Activated gamma-delta T cell treated with Interleukin-2 at 50 U/mL for 16 hours (primary cell): ENCODE measurements around the gene PRSS22.

Experiments
- DNase-seq: peaks from one replicate; pipeline ENCODE4 v3.0.0-alpha.2; 2020

Gene PRSS22, protein sequence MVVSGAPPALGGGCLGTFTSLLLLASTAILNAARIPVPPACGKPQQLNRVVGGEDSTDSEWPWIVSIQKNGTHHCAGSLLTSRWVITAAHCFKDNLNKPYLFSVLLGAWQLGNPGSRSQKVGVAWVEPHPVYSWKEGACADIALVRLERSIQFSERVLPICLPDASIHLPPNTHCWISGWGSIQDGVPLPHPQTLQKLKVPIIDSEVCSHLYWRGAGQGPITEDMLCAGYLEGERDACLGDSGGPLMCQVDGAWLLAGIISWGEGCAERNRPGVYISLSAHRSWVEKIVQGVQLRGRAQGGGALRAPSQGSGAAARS

DNA sequence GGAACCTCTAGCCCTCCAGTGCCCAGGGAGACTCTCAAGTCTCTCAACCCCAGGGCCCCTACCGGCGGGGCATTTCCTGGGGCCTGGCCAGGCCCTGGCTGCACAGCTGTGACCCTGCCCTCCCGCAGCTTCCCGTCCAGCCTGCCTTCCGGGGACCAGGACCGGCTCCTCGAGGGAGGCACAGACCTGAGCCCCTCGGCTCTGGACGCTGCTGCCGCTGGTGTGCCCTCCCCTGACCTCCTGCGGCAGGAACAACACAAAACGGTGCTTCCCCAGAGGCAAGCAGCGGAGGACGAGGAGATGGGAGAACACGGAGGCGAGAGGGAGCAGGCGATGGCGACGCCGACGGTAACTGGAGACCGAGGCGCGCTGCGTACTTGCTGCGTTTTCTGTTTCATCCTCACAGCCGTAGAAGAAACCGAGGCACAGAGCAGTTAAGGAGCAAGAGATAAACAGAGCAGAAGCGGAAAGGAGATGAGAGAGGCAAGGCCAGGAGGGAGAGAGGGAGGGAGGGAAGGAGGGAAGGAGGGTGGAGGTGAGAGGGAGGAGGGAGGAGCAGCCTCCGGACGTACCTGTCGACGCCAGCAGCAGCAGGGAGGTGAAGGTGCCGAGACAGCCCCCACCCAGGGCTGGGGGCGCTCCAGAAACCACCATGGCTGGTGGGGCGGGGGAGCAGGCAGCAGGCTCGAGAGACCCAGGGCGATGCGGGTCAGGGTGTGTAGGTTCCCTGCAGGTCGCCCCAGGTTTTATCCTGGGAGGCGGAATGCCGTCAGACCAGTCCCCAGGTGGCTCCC is at the start of gene PRSS22:
Gene PRSS22 (minus strand): TSS at position 720 of the 794 bp plus-strand sequence. CDS start 66 bp downstream, at position 654.
- no peak for DNase-seq

DNA sequence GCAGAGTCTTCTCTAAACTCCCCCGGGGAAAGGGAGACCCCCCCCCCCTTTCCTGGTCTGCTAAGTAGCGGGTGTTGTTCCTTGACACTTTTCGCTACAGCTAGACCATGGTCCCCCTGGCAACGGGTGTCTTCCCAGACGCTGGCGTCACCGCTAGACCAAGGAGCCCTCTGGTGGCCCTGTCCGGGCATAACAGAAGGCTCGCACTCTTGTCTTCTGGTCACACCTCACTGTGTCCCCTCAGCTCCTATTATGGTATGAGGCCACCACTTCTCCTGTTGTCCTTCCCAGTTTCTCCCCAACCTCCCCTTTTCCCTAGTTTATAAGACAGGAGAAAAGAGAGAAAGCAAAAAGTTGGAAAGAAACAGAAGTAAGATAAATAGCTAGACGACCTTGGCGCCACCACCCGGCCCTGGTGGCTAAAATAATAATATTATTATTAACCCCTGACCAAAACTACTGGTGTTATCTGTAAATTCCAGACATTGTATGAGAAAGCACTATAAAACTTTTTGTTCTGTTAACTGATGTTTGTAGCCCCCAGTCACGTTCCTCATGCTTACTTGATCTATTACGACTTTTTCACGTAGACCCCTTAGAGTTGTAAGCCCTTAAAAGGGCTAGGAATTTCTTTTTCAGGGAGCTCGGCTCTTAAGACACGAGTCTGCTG is 49.2 kb upstream of the PRSS22 start:
- peak; percentile 40 for DNase-seq

DNA sequence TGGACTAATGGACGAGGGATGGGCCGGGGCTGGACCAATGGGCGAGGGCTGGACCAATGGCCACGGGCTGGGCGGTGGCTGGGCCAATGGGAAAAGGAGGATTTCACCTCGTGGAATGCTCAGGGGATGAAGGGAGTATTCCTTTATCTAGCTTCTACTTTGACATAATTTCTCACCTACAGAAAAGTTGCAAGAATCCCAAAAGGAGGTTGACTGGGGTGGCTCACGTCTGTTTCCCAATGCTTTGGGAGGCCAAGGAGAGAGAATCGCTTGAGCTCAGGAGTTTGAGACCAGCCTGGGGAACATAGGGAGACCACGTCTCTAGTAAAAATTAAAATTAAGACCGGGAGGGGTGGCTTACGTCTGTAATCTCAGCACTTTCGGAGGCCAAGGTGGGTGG is 48.0 kb upstream of the PRSS22 start:
- no peak for DNase-seq

DNA sequence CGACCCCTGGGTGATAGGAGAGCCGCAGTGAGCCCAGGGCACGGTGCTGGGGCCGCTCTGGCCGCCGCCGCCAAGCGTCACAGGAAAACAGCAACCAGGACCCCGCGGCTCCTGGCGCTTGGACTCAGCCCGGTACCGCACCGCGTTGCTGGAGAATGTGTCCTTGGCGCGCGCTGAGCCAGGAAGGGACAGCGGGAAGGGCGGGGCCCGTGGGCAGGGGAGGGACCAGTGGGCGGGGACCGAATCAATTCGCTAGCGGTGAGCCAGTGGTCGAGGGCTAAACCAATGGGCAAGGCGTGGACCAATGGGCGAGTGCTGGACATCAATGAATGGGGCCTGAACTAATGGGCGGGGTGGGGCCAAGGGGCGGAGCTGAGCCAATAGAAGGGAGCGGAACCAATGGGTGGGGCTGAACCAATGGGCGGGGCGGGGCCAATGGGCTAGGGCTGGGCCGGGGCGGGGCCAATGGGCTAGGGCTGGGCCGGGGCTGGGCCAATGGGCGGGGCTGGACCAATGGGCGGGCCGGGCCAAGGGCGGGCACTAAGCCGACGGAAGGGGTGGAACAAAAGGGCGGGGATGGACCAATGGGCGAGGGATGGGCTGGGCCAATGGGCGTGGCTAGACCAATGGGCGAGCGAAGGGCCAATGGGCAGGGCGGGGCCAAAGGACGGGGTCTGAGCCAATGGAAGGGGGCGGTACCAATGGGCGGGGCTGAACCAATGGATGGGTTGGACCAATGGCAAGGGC is 47.4 kb upstream of the PRSS22 start:
- DNase-seq = peak; percentile 81

DNA sequence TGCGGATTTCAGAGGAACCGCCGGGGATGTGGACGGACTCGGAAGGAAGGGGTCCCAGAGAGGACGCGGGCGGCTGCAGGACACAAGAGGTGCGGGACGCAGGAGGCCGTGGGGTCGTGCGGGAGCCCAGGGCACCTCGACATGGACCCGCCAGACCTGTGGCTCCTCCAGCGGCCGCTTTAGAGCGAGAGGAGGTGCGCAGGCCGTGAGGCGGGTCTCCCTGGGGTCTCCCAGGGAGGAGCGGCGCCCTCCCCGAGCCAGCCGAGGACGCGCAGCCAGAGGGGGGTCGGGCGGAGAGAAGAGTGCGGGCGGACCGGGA is 46.9 kb upstream of the PRSS22 start:
- no peak for DNase-seq

DNA sequence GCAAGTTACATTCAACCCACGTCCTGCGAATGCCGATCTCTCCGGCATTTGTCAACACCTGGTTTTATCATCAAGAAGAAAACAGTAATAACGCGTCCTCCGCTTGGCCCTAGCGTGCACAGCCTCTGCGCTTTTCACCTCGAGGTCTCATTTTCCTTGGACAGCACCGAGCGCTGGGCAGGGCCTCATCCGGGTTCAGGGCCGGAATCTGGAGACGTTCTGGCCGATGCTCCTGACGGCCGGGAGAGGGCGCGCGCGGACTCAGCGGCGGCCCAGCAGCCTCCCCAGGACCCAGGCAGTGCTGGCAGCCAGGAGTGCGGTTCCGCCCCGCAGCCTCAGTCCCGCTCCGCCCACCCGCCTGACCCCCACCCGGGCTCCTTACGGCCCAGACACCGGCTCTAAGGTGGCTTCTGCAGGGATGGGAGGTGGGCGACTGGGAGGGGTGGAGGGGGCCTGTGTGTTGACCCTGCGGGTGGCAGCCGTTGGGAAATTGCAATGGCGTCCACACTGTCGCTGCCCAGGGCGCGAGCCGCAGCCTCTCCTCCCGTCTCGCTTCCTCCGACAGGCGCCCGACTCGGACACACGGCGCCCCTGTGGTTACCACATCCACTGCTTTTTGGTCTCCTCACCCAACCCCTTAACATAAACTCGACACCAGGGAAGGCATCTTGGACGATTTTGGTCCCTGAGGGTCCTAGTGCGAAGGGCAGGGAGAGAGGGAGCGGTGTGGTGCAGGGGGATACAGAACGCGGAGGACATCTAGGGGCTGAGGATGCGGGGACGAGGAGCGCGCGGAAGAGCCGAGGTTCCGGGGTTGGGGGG is 46.3 kb upstream of the PRSS22 start:
- peak; percentile 70 for DNase-seq

DNA sequence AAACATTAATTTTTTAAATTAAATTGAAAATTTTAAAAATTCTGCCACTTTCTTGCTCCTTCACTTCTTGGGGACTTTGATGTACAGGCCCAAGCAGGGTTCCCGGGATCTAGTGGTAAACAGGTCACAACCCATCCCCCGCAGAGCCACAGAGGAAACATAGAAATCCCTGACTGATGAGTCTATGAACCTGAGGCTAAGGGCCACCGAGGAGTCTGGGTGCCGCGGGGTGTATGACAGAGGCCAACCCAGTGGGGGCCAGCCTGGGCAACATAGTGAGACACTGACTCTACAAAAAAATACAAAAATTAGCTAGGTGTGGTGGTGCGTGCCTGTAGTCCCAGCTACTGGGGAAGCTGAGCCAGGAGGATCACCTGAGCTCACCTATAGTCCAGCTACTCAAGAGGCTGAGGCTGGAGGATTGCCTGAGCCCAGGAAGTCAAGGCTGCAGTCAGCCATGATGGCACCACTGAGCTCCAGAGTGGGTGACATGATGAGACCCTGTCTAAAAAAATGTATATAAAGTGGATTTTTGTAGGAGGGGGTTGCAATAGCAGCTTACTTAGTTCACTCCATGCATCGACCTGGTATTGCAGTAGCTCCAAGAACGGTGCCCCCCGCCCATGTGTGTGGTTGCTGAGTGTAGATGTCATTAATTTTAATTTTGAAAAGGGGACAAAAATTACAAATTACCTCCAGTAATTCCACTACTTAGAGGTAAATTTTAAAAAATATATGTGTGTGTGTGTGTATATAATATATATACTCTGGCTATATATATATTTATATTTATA is 44.6 kb upstream of the PRSS22 start:
- no peak for DNase-seq

DNA sequence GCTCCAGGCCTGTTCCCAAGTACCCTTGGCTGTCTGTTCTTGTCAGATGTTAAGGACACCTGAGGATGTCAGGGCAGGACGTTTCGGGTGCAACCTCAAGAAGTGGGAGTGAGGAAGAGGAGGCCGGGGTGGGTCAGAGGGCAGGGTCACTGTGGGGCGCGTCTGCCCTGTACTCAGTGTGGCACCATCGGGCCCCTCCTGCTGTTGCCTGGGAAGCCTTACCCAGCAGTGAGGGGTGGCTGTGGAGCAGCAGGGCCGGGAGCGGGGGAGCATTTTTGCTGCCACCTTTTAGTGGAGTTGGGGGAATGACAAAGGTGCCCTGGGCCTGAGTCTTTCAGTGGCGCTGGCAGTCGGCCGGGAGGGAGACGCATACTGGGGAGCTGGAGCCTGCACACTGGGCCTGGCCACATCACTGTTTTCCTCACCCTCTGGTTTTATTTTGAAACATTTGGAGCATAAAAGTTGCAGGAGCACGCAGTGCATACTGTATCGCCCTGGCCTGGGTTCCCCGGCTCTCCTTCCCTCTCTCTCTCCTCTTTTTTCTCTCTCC is 42.6 kb upstream of the PRSS22 start:
- no peak for DNase-seq

DNA sequence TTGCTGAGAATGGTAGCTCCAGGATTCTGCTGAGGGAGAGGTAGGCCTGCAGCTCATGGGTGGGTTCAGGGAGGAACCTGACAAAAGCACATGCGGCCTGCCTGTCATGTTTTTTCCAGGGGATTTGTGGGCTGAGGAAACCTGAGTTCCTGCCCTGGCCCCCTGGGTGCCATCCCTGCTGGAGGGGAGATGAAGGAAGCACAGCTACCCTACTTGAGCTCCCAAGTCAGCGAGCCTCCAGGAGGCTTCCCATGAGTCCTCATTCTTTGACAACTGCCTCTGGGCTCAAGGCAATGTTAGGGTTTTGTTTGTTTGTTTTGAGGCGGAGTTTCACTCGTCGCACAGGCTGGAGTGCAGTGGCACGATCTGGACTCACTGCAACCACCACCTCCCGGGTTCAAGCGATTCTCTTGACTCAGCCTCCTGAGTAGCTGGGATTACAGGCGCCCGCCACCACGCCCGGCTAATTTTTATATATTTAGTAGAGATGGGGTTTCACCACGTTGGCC is 41.6 kb upstream of the PRSS22 start:
- DNase-seq = no peak

DNA sequence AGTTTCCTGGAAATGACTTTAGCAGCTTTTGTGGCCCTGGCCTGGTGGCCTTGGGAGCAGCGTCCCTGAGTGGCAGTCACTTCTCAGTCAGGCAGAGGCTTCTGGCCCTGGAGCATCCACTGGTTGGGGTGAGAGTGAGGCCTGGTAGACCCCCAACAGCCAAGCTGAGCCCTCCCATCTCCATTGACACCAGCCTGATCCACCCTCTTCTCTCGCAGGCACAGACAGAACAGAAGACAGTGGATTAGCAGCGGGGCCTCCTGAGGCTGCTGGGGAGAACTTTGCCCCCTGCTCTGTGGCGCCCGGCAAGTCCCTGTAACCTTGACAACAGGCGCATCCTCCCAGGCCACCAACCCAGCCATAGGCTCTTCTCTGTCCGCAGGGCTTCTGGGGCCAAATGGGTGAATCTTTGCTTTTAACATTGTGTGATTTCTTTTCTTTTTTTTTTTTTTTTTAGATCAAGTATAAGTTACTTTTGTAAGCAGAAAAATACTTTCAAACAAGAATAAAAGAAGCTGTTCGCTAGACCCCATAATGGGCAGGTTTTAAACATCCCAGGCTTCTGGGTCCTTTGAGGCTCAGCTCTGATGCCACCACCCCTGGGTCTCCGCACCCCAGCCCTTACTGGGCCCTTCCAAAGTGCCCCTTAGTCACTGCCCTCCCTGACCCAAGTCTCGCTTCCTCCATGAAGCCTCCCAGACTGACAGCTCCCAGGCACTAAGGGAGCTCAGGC is 41.0 kb upstream of the PRSS22 start:
- DNase-seq = no peak

DNA sequence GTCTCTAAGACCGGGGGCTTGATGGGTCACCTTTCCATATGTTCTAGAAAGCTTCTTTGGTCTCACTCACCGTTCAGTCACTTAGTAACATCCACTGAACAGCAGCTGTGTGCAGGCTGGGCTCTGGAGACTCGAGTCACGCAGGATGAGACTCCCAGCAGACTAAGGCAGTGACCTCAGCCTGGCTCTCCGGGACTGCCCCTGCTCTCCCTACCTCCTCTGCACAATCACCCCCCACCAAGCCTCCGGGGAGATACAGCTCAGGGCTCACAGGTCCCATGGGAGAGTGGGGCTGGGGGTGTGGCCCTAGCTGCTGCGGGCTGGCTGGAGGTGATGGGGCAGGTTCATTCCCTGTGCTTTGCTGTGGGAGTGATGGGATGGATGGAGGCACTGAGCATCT is 39.1 kb upstream of the PRSS22 start:
- no peak for DNase-seq

DNA sequence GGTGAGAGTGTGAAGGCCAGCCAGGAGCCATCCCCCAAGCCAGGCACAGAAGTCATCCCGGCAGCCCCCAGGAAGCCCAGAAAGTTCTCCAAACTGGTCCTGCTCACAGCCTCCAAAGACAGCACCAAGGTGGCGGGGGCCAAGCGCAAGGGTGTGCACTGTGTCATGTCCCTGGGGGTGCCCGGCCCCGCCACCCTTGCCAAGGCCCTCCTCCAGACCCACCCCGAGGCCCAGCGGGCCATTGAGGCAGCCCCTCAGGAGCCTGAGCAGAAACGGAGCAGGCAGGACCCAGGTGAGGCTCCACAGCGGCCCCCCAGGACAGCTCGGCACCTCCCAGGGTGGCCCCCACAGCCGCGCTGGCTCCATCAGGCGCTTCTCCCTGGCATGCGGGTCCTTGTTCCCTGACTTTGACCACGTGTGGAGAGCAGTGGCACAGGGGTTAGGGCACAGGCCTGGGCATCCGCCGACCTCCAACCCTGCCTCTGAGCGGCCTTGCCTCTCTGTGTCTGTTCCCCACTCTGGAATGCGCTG is 38.6 kb upstream of the PRSS22 start:
- no peak for DNase-seq

DNA sequence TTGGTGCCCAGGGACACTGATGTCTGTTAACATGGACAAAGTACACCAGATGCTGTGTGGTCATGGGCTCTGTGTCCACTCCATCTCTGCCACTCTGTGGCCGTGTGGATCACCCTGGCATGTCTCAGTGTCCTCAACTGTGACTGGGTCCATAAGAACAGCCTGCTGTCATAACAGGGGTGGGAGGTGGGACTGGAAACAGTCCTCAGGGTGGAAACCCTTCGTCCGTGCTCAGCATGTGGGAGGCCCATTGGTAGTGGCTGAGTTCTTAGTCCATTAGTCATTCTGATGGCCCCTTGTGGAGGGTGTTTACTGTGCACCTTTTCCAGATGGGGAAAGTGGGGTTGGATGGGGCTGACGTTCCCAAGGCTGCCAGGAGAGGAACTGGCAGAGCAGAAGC is 37.8 kb upstream of the PRSS22 start:
- no peak for DNase-seq

DNA sequence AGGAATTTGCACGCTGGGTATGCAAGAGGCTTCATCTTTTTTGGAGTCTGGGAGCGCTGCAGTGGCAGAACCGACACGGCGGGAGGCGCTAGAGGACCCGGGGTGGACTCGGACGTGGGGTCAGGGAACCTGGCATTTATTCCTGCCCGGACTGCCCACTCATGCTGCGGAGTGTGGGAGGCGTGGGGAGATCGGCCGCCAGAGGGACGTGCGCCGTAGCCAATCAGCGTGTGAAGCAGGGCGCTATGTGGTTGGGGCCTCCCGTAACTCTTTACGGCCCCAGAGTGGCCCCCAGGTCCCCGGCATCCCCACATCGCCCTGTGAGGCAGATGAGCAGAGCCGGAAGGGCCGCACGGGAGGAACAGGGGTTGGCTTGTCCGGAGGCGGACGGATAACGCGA is 36.3 kb upstream of the PRSS22 start:
- no peak for DNase-seq

DNA sequence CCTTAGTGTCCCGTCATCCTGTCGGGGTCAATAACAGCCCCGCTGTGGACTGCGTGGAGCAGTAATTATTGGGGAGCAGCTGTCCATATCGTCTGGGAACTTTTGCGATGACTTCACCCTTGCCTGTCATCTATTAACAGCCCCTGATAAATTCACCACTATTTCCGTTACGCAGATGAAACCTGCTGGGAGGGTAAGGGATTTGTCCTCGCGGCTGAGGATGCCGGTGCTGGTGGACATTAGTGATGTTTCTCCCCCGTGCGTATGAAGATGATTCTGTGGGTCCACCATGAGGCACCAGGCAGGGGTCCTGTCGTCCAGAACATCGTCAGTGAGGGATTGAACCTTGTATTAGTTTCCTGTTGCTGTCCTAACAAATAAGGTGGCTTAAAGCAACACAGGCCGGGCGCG is 26.1 kb upstream of the PRSS22 start:
- DNase-seq = no peak

DNA sequence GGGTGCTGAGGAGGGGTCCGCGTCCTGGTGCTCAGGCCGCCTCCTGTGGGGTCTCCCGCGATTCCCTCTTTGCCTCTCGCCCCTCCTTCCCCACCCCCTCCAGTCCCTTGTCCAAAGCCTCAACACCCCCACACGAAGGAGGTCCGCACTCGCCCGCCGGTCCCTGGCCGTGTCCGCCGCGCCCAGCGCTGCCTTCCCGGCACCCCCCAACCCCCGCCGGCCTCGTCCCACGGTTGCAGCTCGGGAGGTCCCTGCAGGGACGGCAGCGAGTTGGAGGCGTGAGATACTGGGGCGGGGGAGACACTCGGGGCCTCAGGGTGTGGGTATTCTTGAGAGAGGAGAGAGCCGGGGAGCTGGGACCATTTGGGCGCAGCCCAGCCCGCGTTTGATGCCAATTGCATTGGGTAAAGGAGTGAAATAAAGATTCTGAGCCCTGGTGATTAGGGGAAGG is 25.5 kb upstream of the PRSS22 start:
- no peak for DNase-seq

DNA sequence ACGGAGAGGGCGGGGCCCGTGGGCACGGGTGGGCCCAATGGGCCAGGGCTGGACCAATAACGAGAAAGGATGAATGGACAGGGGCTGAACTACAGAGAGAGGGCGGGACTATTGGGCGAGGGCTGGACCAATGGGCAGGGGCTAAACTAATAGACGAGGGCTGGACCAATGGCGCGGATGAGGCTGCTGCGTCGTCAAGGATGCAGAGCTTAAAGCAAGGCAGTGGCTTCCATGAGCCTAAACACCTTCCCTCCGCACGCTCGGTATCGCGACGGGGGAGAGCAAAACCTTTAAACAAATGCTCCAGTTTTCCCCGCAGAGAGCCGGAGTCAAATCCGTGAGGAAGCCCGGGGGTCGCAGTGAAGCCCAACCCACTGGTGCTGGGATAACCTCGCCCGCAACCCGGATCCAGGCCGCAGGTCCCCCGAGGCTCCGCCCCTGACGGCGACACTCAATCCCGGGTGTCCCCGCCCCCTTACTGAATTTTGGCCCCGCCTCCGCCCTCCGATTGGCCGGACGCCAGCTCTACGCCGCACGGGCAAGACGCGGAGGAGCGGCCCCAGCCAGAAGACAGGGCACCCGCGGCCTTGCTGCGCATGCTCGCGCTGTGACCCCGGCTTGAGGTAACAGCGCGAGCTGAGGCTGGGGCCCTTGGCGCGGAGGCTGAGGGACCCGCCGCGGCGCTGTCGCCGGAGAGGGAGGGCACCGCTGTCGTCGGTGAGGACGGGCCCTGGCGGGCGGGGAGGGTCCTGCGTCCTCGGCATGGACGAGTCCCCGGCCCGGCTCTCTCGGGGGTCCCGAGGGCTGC is 24.9 kb upstream of the PRSS22 start, which contains the start of gene FLYWCH2:
Gene FLYWCH2 (plus strand): TSS at position 566 of the 808 bp plus-strand sequence. CDS start 13,235 bp downstream, outside the sequence.
- peak; percentile 99 for DNase-seq

DNA sequence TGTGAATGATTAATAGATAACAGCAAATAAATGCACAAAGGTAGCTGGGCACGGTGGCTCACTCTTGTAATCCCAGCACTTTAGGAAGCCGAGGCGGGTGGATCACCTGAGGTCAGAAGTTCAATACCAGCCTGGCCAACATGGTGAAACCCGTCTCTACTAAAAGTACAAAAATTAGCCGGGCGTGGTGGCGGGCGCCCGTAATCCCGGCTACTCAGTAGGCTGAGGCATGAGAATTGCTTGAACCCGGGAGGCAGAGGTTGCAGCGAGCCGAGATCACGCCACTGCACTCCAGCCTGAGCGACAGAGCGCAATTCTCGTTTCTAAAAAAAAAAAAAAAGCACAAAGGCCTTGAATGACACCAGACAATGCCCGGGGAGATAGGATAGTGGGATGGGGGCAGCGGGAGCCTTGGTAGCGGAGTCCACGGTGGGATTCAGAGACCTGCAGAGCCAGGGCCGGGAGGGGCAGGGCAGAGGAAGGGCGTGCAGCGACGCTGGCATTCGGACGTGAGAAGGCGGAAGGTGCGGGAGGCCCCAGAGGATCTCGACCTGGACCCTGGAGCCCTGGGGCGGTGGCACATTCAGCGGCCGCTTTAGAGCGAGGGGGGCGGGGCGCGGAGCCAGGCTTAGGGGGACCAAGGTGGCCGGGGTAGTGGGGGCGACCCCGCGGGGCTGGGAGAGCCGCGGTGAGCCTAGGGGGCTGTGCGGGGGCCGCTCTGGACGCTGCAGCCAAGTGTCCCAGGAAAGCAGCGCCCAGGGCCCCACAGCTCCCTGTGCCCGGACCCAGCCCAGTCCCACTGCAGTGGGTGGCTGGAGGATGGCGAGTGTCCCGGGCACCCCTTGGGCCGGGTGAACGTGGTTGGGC is 24.0 kb upstream of the PRSS22 start:
- peak; percentile 33 for DNase-seq
